Heart left ventricle (tissue), 16 donors: ENCODE measurements around the gene CYP46A1. TPM values are rescaled to one million over a fixed set of nuclear protein-coding genes. Genes with fewer than 3 reads are reported as not detected.

Experiments
- ATAC-seq, 4 donors: fragments of 200-7000 bp; cut with Tn5 transposase; one replicate each; pipeline ENCODE4 v1.9.1; 2020 to 2022; ENCODE audit warnings: moderate library complexity in 4 of 4, mild to moderate bottlenecking in 3 of 4, moderate number of reproducible peaks in 1 of 4
- DNase-seq, 5 donors: peaks; one replicate each; pipeline ENCODE4 v3.0.0-alpha.2; 2020
- H3K27ac ChIP-seq, 12 donors: fragments of 200-600 bp; sonication (generic) in 4 of 12; one replicate each; pipeline versions ENCODE4 v1.5.0 to v1.8.0; 2016 to 2022; ENCODE audit warnings: mild to moderate bottlenecking in 2 of 12
- H3K27me3 ChIP-seq, 9 donors: fragments of 200-600 bp; sonication (generic) in 2 of 9; one replicate each; pipeline versions ENCODE4 v1.5.1 to v1.8.0; 2016 to 2022; ENCODE audit warnings: mild to moderate bottlenecking in 3 of 9
- H3K36me3 ChIP-seq, 9 donors: fragments of 200-600 bp; sonication (generic) in 2 of 9; one replicate each; pipeline versions ENCODE4 v1.5.0 to v1.8.0; 2018 to 2022; ENCODE audit warnings: mild to moderate bottlenecking in 2 of 9
- H3K4me1 ChIP-seq, 12 donors: fragments of 200-600 bp; sonication (generic) in 4 of 12; one replicate each; pipeline versions ENCODE4 v1.5.0 to v1.8.0; 2016 to 2022; ENCODE audit warnings: mild to moderate bottlenecking in 3 of 12
- H3K4me3 ChIP-seq, 12 donors: fragments of 200-600 bp; sonication (generic) in 4 of 12; one replicate each; pipeline versions ENCODE4 v1.5.0 to v1.8.0; 2017 to 2022; ENCODE audit warnings: mild to moderate bottlenecking in 9 of 12, moderate library complexity in 4 of 12
- H3K9me3 ChIP-seq, 12 donors: fragments of 200-600 bp; sonication (generic) in 4 of 12; one replicate each; pipeline versions ENCODE4 v1.5.0 to v1.8.0; 2016 to 2022; ENCODE audit warnings: mild to moderate bottlenecking in 1 of 12
- CTCF ChIP-seq, 12 donors: fragments of 200-600 bp; sonication (generic) in 4 of 12; IDR thresholded peaks; one replicate each; pipeline versions ENCODE4 v1.5.0 to v1.8.0; 2018 to 2022; ENCODE audit warnings: antibody characterized with exemption in 12 of 12, mild to moderate bottlenecking in 5 of 12
- POLR2A ChIP-seq, 2 donors: fragments of 450-650 bp; IDR thresholded peaks; one replicate each; pipeline ENCODE4 v1.6.1; 2017; ENCODE audit warnings: antibody characterized with exemption in 2 of 2, mild to moderate bottlenecking in 2 of 2, moderate library complexity in 2 of 2
- WGBS, 4 donors: extraction: QIAGEN DNeasy Blood & Tissue Kit in 2 of 4; methylation state at CpG; one replicate each; pipeline versions ENCODE4 v1.1.5 to v1.1.7; 2013 to 2018; 5-methylcytosine and 5-hydroxymethylcytosine counted together
- intact Hi-C, 10 donors: fragments of 100-400 bp; cut with DNase I; formaldehyde crosslinking; loops; one replicate each; pipeline versions ENCODE4 v1.11.1 to v1.14.2; 2022
- polyA plus RNA-seq, 2 donors: library from polyadenylated mRNA; stranded (reverse); fragments of 200-250 nt; gene quantifications; one replicate each; pipeline ENCODE4 v1.2.3, GENCODE V29; 2013
- total RNA-seq, 9 donors: library from RNA; depleted of rRNA in 2 of 9; stranded (reverse); fragments of >200 nt in 2 of 9; fragmentation: NEBNext Ultra II Directional in 3 of 9; extraction: Animal tissue kit (Norgen Biotek cat#: 25700) in 3 of 9; gene quantifications; one replicate each; pipeline versions ENCODE4 v1.1.0 to v1.2.4, GENCODE V29; 2016 to 2023
- donor health status: ischemic (EF 13 %, LVEDD 7.1; RV severe dilation, severe dysfunction).
- donor health status: healthy with polysubstance abuse.
- donor health status: DM: no; HTN: yes; CAD: no.
- donor health status: DM: no; HTN: no; CAD: no.
- donor health status: ischemic (EF 25% LVEDD 6.9; RV normal size, moderate dysfunction).
- donor health status: ischemic (EF 25% LVEDD 5.7; RV mildly dilated, moderate dysfunction).
- donor health status: healthy.
- donor health status: DM: yes; HTN: yes; CAD: no.
- donor health status: ischemic (EF 35%, LVEDD 5.7; RV mildly dilated, moderate dysfunction).
- donor health status: nonischemic (EF 11% LVEDD 7.7; RV severe dilation, severe dysfunction).
- donor health status: DM: yes; HTN: yes; CAD: no.
- donor health status: PGD.
- donor health status: ischemic (EF 29% LVEDD 5.4; RV normal size, mild dysfunction).
- donor health status: nonischemic (EF 23%, LVEDD 6.1; RV moderate dilation, normal function).

The CYP46A1 gene
- total and polyA plus RNA-seq, 11 donors = 1.5 to 8.0 (median 3.4) TPM

- Histone ChIP-seq H3K36me3 (no peaks in the 10 kb centered on the region), H3K9me3 (no peaks in the 10 kb centered on the region), H3K27me3 (peaks cover 0 to 19% (median 0%) of the 10 kb centered on the region in 9 donors), H3K27ac (peak within 1 kb of the TSS in 11 of 12 donors; percentile 27 to 80 (median 58)), H3K4me1 (peaks cover 0 to 17% (median 7%) of the 10 kb centered on the region in 12 donors), H3K4me3 (peak within 1 kb of the TSS; percentile 42 to 71 (median 61))
- intact Hi-C loops = no loop called here
- TF ChIP-seq POLR2A (IDR thresholded peaks at IDR 0.05) (no peak), CTCF (IDR thresholded peaks at IDR 0.05) (no peak)
- ATAC-seq (peak in 3 of 4 donors; percentile 63 to 71 (median 68)), DNase-seq (peak in 3 of 5 donors; percentile 27 to 49 (median 37))
- 7 to 12% (median 11%) methylated on average over 44 to 91 of the region's 91 CpGs for WGBS, 4 donors
Measured at GRCh38 chr14:99644723-99645544, 39.2 kb upstream of the CYP46A1 start, which contains the start of gene HHIPL1. TSS of gene HHIPL1 (plus strand) at chr14:99645129. CDS start at chr14:99645208, 79 bp downstream.

- Histone ChIP-seq H3K27ac (peak overlapping the region in 9 of 12 donors; percentile 27 to 80 (median 52)), H3K9me3 (no peaks in the 10 kb centered on the region), H3K4me3 (peak overlapping the region; percentile 42 to 71 (median 61)), H3K4me1 (peaks cover 0 to 17% (median 7%) of the 10 kb centered on the region in 12 donors), H3K27me3 (peaks cover 0 to 19% (median 0%) of the 10 kb centered on the region in 9 donors), H3K36me3 (no peaks in the 10 kb centered on the region)
- WGBS, 4 donors = 51 to 63% (median 52%) methylated on average over 28 to 32 of the region's 32 CpGs
- intact Hi-C loops = no loop called here
- DNase-seq (no peak), ATAC-seq (no peak)
- TF ChIP-seq CTCF (IDR thresholded peaks at IDR 0.05) (no peak), POLR2A (IDR thresholded peaks at IDR 0.05) (no peak)
Measured at GRCh38 chr14:99645545-99646505, 38.3 kb upstream of the CYP46A1 start.

- Histone ChIP-seq H3K36me3 (peaks cover 0 to 4% (median 0%) of the 10 kb centered on the region in 9 donors), H3K27me3 (peaks cover 0 to 19% (median 0%) of the 10 kb centered on the region in 9 donors), H3K4me3 (no peak overlapping the region), H3K9me3 (no peaks in the 10 kb centered on the region), H3K27ac (peak overlapping the region in 1 of 12 donors; percentile 4), H3K4me1 (peaks cover 0 to 17% (median 7%) of the 10 kb centered on the region in 12 donors)
- DNase-seq (peak in 1 of 5 donors; percentile 73), ATAC-seq (peak in 3 of 4 donors; percentile 14 to 74 (median 33))
- TF ChIP-seq CTCF (IDR thresholded peaks at IDR 0.05) (no peak), POLR2A (IDR thresholded peaks at IDR 0.05) (no peak)
- WGBS, 4 donors = 73 to 82% (median 77%) methylated on average over 5 to 7 of the region's 7 CpGs
- intact Hi-C loops = no loop called here
Measured at GRCh38 chr14:99647411-99647810, 36.7 kb upstream of the CYP46A1 start.
